ENCODE results near the gene SULF2.

Gene SULF2

DNA sequence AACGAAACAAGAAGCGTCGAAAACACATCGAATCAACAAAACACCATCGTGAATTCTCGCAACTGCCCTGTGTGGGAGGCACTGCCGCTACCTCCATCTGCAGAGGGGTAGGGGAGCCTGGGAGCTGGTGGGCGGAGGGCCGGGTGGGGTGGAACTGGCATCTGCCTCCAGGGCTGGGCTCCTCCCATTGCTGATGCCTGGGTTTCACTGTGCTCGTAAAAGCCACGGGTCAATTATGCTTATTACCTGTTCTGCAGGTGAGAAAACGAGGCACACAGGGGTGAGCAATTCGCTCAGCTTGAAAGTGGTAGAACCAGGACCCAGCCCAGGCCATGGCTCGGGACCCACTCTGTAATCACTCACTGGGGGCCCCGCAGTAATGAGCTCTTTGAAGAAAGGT is 16.5 kb upstream of the SULF2 start:
- no peak for DNase-seq
- Histone ChIP-seq H3K27me3 (ENCODE audit: insufficient read depth, low read depth, severe bottlenecking) (no peaks in the 10 kb centered on the region), H3K9me3 (ENCODE audit: severe bottlenecking) (no peaks in the 10 kb centered on the region), H3K36me3 (no peaks in the 10 kb centered on the region), H3K4me3 (ENCODE audit: low read depth, low read length) (no peak overlapping the region), H3K27ac (no peak overlapping the region)
- TF ChIP-seq, protein P1, sequence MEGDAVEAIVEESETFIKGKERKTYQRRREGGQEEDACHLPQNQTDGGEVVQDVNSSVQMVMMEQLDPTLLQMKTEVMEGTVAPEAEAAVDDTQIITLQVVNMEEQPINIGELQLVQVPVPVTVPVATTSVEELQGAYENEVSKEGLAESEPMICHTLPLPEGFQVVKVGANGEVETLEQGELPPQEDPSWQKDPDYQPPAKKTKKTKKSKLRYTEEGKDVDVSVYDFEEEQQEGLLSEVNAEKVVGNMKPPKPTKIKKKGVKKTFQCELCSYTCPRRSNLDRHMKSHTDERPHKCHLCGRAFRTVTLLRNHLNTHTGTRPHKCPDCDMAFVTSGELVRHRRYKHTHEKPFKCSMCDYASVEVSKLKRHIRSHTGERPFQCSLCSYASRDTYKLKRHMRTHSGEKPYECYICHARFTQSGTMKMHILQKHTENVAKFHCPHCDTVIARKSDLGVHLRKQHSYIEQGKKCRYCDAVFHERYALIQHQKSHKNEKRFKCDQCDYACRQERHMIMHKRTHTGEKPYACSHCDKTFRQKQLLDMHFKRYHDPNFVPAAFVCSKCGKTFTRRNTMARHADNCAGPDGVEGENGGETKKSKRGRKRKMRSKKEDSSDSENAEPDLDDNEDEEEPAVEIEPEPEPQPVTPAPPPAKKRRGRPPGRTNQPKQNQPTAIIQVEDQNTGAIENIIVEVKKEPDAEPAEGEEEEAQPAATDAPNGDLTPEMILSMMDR (IDR thresholded peaks at IDR 0.05; ENCODE audit: low read depth, low read length) = no peak

DNA sequence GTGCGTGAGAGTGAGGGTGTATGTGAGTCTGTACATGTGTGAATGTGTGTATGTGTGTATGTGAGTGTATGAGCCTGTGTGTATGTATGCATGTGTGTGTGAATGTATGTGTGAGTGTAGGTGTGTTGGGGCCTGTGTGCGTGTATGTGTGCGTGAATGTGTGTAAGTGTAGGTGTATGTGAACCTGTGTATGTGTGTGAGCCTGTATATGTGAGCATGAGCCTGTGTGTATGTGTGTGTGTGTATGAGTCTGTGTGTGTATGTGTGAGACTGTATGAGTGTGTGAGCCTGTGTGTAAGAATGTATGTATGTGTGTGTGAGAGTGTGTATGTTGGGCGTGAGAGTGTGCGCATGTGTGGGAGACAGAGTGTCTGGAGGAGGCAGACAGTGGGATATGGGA is 15.8 kb upstream of the SULF2 start:
- DNase-seq = no peak
- no peak overlapping the region for H3K4me3 ChIP-seq (ENCODE audit: low read depth, low read length)

DNA sequence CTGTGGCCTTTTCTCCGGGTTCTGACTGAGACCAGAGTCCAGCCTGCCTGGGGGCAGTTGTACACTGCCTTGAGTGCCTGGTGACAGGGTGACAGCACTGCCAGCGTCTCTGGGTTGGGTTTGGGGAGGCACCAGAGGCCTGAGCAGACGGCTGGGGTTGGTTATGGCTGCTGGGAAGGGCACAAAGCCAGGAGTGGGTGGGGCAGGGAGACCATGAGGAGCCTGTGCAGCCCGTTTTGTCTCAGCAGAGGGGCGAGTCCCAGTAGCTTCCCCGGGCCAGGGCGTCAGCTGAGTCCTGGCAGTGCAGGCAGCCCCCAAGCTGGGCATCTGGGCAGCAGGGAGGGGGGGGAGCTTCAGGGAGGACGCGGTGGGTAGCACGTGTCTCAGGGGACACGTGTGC is 15.3 kb upstream of the SULF2 start:
- Histone ChIP-seq H3K36me3 (no peaks in the 10 kb centered on the region), H3K4me3 (ENCODE audit: low read depth, low read length) (no peak overlapping the region), H3K27ac (no peak overlapping the region), H3K9me3 (ENCODE audit: severe bottlenecking) (no peaks in the 10 kb centered on the region), H3K27me3 (ENCODE audit: insufficient read depth, low read depth, severe bottlenecking) (no peaks in the 10 kb centered on the region)
- DNase-seq = no peak
- TF ChIP-seq, protein P1 (IDR thresholded peaks at IDR 0.05; ENCODE audit: low read depth, low read length) = no peak

More for the DNA sequence above, 15.8 kb upstream of the SULF2 start:
- no peaks in the 10 kb centered on the region for H3K36me3 ChIP-seq
- H3K27ac ChIP-seq = no peak overlapping the region
- TF ChIP-seq, protein P1 (IDR thresholded peaks at IDR 0.05; ENCODE audit: low read depth, low read length) = no peak
- no peaks in the 10 kb centered on the region for H3K27me3 ChIP-seq (ENCODE audit: insufficient read depth, low read depth, severe bottlenecking)
- H3K9me3 ChIP-seq (ENCODE audit: severe bottlenecking) = no peaks in the 10 kb centered on the region

DNA sequence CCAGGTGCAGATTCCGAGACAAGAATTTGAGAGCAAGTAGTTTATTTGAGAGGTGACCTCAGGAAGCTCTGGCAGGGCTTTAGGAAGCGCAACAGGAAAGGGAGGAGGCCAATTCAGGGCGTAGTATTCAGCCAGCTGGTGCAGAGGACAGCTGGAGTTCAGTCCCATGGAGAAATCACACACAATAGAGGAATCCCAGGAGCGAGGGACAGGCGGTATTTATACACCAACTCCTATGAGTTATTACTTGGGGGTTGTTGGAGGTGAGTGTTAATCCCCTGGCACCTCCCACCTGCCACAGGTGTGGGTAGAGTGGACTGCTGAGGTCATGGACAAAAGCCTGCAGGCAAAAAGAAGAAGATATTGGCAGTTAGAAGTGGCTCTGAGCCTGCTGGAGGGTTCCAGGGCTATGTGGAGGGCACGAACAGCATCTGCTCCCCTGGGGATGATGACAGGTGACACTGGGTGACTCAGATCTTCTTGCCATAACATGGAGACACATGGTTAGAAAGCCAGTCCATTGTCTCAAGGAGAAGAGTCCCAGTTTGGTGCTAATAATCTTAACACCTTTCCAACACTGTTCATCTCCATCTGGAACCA is 13.9 kb upstream of the SULF2 start:
- TF ChIP-seq, protein P1 (IDR thresholded peaks at IDR 0.05; ENCODE audit: low read depth, low read length) = no peak
- no peak overlapping the region for H3K27ac ChIP-seq

DNA sequence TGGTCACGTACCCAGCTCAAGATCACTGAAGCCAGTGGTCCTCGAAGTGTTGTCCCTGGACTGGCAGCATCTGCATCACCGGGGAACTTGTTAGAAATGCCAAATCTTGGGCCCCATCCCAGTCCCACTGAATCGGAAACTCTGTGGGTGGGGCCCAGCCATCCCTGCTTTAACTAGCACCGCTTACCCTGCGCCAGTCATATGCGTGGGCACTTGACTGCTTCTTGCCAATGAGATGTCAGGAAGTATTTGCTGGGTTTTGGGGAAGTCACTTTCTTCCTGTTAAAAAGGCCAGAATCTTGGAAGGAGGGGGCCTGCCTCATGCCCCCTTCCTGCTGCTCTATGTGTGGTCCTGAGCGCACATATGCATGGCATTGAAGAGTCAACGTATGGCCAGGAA is 11.7 kb upstream of the SULF2 start:
- Histone ChIP-seq H3K4me3 (ENCODE audit: low read depth, low read length) (no peak overlapping the region), H3K9me3 (ENCODE audit: severe bottlenecking) (no peaks in the 10 kb centered on the region), H3K27ac (no peak overlapping the region), H3K27me3 (ENCODE audit: insufficient read depth, low read depth, severe bottlenecking) (no peaks in the 10 kb centered on the region), H3K36me3 (no peaks in the 10 kb centered on the region)
- no peak for DNase-seq
- TF ChIP-seq, protein P1 (IDR thresholded peaks at IDR 0.05; ENCODE audit: low read depth, low read length) = no peak

More for the DNA sequence above, 13.9 kb upstream of the SULF2 start:
- Histone ChIP-seq H3K9me3 (ENCODE audit: severe bottlenecking) (no peaks in the 10 kb centered on the region), H3K4me3 (ENCODE audit: low read depth, low read length) (no peak overlapping the region), H3K27me3 (ENCODE audit: insufficient read depth, low read depth, severe bottlenecking) (no peaks in the 10 kb centered on the region), H3K36me3 (no peaks in the 10 kb centered on the region)
- peak; percentile 43 for DNase-seq
